Activated B cell treated with CpG ODN at 0.5 μM for 24 hours (primary cell): Measurements from ENCODE around the gene BSND. TPM values are rescaled to one million over a fixed set of nuclear protein-coding genes. Genes with fewer than 3 reads are reported as not detected.

Experiments used
- ATAC-seq: fragments of 200-7000 bp; cut with Tn5 transposase; one replicate; pipeline ENCODE4 v1.10.0; 2021; ENCODE audit warnings: low read depth, mild to moderate bottlenecking, moderate library complexity
- CTCF ChIA-PET: fragments of 350-600 bp; sonication (Branson Sonifier 250); formaldehyde crosslinking; loops from one replicate; lab custom pipeline; 2021; ENCODE audit warnings: antibody characterized with exemption; lab: Charles Lee
- POLR2A ChIA-PET: fragments of 350-600 bp; sonication (Branson Sonifier 250); formaldehyde crosslinking; loops from one replicate; lab custom pipeline; 2021; ENCODE audit warnings: antibody characterized with exemption; lab: Charles Lee
- DNase-seq: peaks from one replicate; pipeline ENCODE4 v3.0.0; 2022
- H3K27ac Mint-ChIP-seq: one replicate; pipeline ENCODE4 v1.8.0; 2020; ENCODE audit warnings: mixed read lengths
- H3K27me3 Mint-ChIP-seq: one replicate; pipeline ENCODE4 v1.8.0; 2021; ENCODE audit warnings: mixed read lengths
- H3K36me3 Mint-ChIP-seq: one replicate; pipeline ENCODE4 v1.8.0; 2021; ENCODE audit warnings: low read depth, mixed read lengths
- H3K4me1 Mint-ChIP-seq: one replicate; pipeline ENCODE4 v1.8.0; 2021; ENCODE audit warnings: mixed read lengths
- H3K4me3 Mint-ChIP-seq: one replicate; pipeline ENCODE4 v1.8.0; 2020; ENCODE audit warnings: mild to moderate bottlenecking, mixed read lengths
- H3K9me3 Mint-ChIP-seq: one replicate; pipeline ENCODE4 v1.8.0; 2020; ENCODE audit warnings: mixed read lengths
- CTCF ChIP-seq: fragments of 200-600 bp; IDR thresholded peaks from one replicate; pipeline ENCODE4 v1.8.0; 2022; ENCODE audit warnings: antibody characterized with exemption, mild to moderate bottlenecking
- intact Hi-C: fragments of 100-400 bp; cut with micrococcal nuclease; formaldehyde crosslinking; loops from one replicate; pipeline ENCODE4 v1.15.1; 2024
- total RNA-seq: library from RNA; stranded (reverse); gene quantifications from 2 replicates; pipeline ENCODE4 v1.2.3, GENCODE V29; 2022

BSND gene
- total RNA-seq, 1 donor from 2014 or later = not detected

- H3K9me3 Mint-ChIP-seq = no peaks in the 10 kb centered on the region
- H3K27me3 Mint-ChIP-seq = peaks cover 46% of the 10 kb centered on the region
- ChIA-PET CTCF (interaction anchor here (0.6 to 3.7 kb wide), 5 partner anchors 43 to 111 kb away, joined by 3 to 30 read pairs (median 3); no protein-coding TSS in a partner anchor), POLR2A (no interaction called here)
- no peak overlapping the region for H3K27ac Mint-ChIP-seq
- no peak for TF ChIP-seq CTCF
- H3K4me3 Mint-ChIP-seq = peak overlapping the region; percentile 25
- ATAC-seq (peak; percentile 65), DNase-seq (peak; percentile 57)
- H3K4me1 Mint-ChIP-seq = peaks cover 15% of the 10 kb centered on the region
- H3K36me3 Mint-ChIP-seq = no peaks in the 10 kb centered on the region
- intact Hi-C loops = loop anchor here (1.0 kb wide), 3 partner anchors 46 to 110 kb away; no protein-coding TSS in a partner anchor
These were observed 2.3 kb upstream of the BSND start for GRCh38 chr1:54996359-54996868.

- no peaks in the 10 kb centered on the region for H3K9me3 Mint-ChIP-seq
- POLR2A ChIA-PET = no interaction called here
- no peak for TF ChIP-seq CTCF
- intact Hi-C loops = loop anchor here (1.0 kb wide), 3 partner anchors 47 to 111 kb away; no protein-coding TSS in a partner anchor
- ATAC-seq (no peak), DNase-seq (no peak)
- no peak overlapping the region for H3K27ac Mint-ChIP-seq
- CTCF ChIA-PET = interaction anchor here (1.3 to 3.7 kb wide), 4 partner anchors 44 to 57 kb away, joined by 3 to 30 read pairs (median 6); no protein-coding TSS in a partner anchor
- H3K36me3 Mint-ChIP-seq = no peaks in the 10 kb centered on the region
- H3K4me3 Mint-ChIP-seq = peak overlapping the region; percentile 25
- H3K4me1 Mint-ChIP-seq = peaks cover 15% of the 10 kb centered on the region
- peaks cover 46% of the 10 kb centered on the region for H3K27me3 Mint-ChIP-seq
These were observed 1.6 kb upstream of the BSND start for GRCh38 chr1:54996869-54997710.

GRCh38 chr1:54997711-54997986, 1.1 kb upstream of the BSND start:
- Mint-ChIP-seq H3K4me1 (peaks cover 15% of the 10 kb centered on the region), H3K27me3 (peaks cover 46% of the 10 kb centered on the region), H3K4me3 (no peak overlapping the region), H3K9me3 (no peaks in the 10 kb centered on the region), H3K36me3 (no peaks in the 10 kb centered on the region), H3K27ac (no peak overlapping the region)
- TF ChIP-seq CTCF = no peak
- DNase-seq (no peak), ATAC-seq (no peak)
- CTCF ChIA-PET = interaction anchor here (3.7 kb wide), 1 partner anchor 52 kb away, joined by 30 read pairs; no protein-coding TSS in a partner anchor
- intact Hi-C loops = no loop called here
- POLR2A ChIA-PET = no interaction called here

GRCh38 chr1:54998100-54998499, 633 bp upstream of the BSND start:
- Mint-ChIP-seq H3K27ac (no peak overlapping the region), H3K4me3 (no peak overlapping the region), H3K4me1 (peaks cover 15% of the 10 kb centered on the region), H3K36me3 (no peaks in the 10 kb centered on the region), H3K27me3 (peaks cover 46% of the 10 kb centered on the region), H3K9me3 (no peaks in the 10 kb centered on the region)
- POLR2A ChIA-PET = no interaction called here
- intact Hi-C loops = no loop called here
- CTCF ChIA-PET = interaction anchor here (1.0 to 3.7 kb wide), 2 partner anchors 53 kb away, joined by 4 to 30 read pairs; no protein-coding TSS in a partner anchor
- ATAC-seq (no peak), DNase-seq (no peak)
- no peak for TF ChIP-seq CTCF
